Neural cell (in vitro differentiated cells): Measurements from ENCODE around the gene FAM193B.

Experiments
- EP300 ChIP-seq: fragments of 450-650 bp; conservative IDR thresholded peaks from 2 replicates; pipeline ENCODE4 v1.6.1; 2014; ENCODE audit warnings: antibody characterized with exemption, mild to moderate bottlenecking, moderate library complexity; ENCODE audit not compliant: poor library complexity, severe bottlenecking
- EZH2 ChIP-seq: fragments of 200-600, 300-800 bp; shearing (Covaris generic), sonication (generic); IDR thresholded peaks from 2 replicates; pipeline ENCODE4 v1.6.1; 2014; ENCODE audit warnings: antibody characterized with exemption, low read length, borderline replicate concordance, mild to moderate bottlenecking; ENCODE audit not compliant: insufficient read depth, poor library complexity, severe bottlenecking
- MXI1 ChIP-seq: fragments of 450-650 bp; conservative IDR thresholded peaks from 2 replicates; pipeline ENCODE4 v1.6.1; 2014; ENCODE audit warnings: antibody characterized with exemption, mild to moderate bottlenecking; ENCODE audit not compliant: poor library complexity, severe bottlenecking
- RAD21 ChIP-seq: fragments of 450-650 bp; conservative IDR thresholded peaks from 2 replicates; pipeline ENCODE4 v1.6.1; 2014; ENCODE audit warnings: antibody characterized with exemption, mild to moderate bottlenecking, moderate library complexity
- SMC3 ChIP-seq: fragments of 450-650 bp; conservative IDR thresholded peaks from 2 replicates; pipeline ENCODE4 v1.6.1; 2014; ENCODE audit warnings: antibody characterized with exemption, mild to moderate bottlenecking, moderate library complexity; ENCODE audit not compliant: poor library complexity
- TAF1 ChIP-seq: IDR thresholded peaks from 2 replicates; pipeline ENCODE4 v1.6.1; 2012; ENCODE audit warnings: low read depth
- TF ChIP-seq, protein P1 (sequence below): fragments of 450-650 bp; IDR thresholded peaks from 2 replicates; pipeline ENCODE4 v1.5.1; 2014; ENCODE audit warnings: antibody characterized with exemption, mild to moderate bottlenecking, moderate library complexity; ENCODE audit not compliant: poor library complexity, severe bottlenecking

- no peak for TF ChIP-seq SMC3
- TF ChIP-seq RAD21 = no peak
- TF ChIP-seq, protein P1, sequence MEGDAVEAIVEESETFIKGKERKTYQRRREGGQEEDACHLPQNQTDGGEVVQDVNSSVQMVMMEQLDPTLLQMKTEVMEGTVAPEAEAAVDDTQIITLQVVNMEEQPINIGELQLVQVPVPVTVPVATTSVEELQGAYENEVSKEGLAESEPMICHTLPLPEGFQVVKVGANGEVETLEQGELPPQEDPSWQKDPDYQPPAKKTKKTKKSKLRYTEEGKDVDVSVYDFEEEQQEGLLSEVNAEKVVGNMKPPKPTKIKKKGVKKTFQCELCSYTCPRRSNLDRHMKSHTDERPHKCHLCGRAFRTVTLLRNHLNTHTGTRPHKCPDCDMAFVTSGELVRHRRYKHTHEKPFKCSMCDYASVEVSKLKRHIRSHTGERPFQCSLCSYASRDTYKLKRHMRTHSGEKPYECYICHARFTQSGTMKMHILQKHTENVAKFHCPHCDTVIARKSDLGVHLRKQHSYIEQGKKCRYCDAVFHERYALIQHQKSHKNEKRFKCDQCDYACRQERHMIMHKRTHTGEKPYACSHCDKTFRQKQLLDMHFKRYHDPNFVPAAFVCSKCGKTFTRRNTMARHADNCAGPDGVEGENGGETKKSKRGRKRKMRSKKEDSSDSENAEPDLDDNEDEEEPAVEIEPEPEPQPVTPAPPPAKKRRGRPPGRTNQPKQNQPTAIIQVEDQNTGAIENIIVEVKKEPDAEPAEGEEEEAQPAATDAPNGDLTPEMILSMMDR = no peak
- no peak for TF ChIP-seq EZH2
- no peak for TF ChIP-seq TAF1
- TF ChIP-seq EP300 = no peak
- no peak for TF ChIP-seq MXI1
These were observed 60.5 kb downstream of the FAM193B start for GRCh38 chr5:177493795-177494345.
